Measurements from ENCODE around the gene ARHGAP31. TPM values are rescaled to one million over a fixed set of nuclear protein-coding genes. Genes with fewer than 3 reads are reported as not detected.

Gene ARHGAP31
- total RNA-seq, 1 donor from 2014 or later, result 25.4 TPM

DNA sequence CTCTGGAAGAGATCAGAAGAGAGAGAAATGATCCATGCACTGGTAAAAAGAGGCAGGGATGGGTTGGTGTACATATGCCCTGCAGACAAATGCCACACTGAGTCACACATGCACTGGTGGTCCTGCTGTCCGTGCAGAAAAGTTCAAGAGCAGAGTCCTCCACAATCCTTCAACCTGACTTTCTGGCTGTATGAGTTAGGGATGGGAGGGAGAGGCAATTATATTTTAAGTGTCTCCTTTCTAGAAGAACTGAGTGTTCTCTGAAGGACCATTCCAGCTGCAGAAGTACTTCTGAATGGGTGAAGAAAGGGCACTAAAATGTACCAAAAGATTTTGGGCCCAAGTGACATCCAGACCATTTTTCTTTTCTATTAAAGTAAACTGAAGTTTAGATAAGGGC, 142.8 kb downstream of the ARHGAP31 start:
- DNase-seq (ENCODE audit: low spot score), result no peak

DNA sequence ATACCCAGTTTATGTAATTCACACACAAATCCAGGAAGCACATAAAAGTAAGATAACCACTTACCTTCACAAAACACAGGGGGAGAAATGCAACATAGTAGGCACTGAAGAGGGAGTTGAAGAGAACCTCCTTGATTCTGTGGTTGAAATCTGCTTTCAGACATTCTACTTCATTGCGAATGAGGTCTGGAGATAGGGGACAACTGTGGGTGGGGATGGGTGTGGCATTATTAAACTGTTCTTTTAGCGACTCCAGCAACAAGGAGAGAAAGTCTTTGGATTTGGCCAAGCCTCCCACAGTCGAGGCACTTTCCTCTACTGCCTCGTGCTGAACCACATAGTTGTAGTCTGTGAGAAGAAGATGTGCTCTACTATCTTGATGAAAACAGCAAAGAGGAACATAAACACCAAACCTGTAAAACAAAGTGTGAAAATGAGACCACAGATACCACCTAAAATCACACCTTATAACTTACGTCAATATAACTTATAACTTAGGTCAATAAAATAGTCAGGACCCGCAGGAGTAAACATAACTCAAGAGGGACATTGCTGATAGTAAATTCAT, 143.6 kb downstream of the ARHGAP31 start:
- no peak for DNase-seq (ENCODE audit: low spot score)

DNA sequence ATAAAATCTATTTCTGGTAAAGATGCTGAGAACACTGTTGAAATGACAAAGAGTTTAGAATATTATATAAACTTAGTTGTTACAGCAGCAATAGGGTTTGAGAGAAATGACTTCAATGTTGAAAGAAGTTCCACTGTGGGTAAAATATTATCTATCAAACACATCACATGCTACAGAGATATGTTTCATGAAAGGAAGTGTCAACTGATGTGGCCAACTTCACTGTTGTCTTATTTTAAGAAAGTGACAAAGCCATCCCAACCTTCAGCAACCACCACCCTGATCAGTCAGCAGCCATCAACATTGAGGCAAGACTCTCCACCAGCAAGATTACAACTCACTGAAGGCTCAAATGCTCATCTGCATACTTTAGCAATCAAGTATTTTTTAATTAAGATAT, 149.0 kb downstream of the ARHGAP31 start:
- DNase-seq (ENCODE audit: low spot score), result no peak

DNA sequence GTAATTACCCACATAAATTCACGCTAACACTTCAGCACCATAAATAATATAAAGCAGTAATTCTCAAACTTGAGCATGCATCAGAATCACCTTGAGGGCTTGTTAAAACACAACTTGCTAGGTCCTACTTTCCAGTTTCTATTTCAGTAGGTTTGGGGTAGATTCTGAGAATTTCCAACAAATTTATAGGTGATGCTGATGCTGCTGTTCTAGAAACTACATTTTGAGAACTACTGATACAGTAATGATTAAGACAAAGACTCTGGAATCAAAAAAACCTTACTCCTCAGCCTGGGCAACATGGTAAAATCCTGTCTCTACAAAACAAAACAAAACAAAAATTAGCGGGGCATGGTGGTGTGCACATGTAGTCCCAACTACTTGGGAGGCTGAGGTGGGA, 150.4 kb downstream of the ARHGAP31 start:
- DNase-seq (ENCODE audit: low spot score), result no peak

DNA sequence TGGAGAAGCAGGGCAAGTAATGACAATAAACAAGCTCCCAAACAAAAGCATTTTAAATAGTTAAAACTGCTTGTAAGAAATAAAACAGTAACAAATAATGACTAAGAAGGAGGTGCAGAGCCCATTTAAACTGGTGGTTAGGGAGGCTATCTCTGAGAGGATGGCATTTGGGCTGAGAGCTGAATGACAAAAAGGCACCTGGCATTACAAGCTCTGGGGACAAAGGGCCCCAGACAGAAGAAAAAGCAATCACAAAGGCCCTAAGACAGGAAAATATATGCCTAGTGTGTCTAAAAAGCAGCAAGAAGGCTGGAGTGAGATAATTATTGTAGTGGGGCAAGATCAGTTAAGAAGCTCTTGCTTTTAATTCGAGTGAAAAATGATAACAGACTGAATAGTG, 159.6 kb downstream of the ARHGAP31 start:
- no peak for DNase-seq (ENCODE audit: low spot score)

DNA sequence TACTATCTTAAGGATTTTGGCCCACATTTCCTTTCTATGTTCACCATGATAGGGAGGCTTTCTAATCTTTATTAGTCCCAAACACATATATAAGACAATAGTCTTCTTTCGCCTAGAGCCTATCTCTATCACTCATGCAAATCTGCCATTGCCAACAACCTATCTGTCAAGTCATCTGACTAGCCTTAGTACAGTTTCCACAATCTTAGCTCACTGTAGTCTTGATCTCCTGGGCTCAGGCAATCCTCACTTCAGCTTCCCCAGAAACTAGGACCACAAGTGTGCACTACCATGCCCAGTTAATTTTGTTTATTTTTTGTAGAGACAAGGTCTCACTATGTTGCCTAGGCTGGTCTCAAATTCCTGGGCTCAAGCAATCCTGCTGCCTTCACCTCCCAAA, 162.3 kb downstream of the ARHGAP31 start:
- no peak for DNase-seq (ENCODE audit: low spot score)

DNA sequence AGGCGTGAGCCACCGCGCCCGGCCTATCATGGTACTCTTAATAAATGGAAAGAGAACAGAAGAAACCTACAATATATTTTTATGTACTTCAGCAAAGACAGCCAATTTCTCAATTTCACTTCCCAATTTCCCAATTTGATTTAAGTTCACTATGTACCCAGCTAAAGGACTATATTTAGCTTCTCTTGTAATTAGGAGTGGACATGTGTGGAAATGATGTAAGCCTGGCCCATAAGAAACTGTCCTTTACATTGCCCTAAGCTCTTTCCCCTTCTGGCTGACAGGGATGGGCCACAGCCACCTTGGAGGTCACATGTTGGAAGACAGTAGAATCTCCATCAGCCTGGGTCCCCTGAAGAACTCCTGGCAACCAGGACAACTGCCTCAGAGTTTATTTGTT, 163.1 kb downstream of the ARHGAP31 start:
- DNase-seq (ENCODE audit: low spot score), result no peak

DNA sequence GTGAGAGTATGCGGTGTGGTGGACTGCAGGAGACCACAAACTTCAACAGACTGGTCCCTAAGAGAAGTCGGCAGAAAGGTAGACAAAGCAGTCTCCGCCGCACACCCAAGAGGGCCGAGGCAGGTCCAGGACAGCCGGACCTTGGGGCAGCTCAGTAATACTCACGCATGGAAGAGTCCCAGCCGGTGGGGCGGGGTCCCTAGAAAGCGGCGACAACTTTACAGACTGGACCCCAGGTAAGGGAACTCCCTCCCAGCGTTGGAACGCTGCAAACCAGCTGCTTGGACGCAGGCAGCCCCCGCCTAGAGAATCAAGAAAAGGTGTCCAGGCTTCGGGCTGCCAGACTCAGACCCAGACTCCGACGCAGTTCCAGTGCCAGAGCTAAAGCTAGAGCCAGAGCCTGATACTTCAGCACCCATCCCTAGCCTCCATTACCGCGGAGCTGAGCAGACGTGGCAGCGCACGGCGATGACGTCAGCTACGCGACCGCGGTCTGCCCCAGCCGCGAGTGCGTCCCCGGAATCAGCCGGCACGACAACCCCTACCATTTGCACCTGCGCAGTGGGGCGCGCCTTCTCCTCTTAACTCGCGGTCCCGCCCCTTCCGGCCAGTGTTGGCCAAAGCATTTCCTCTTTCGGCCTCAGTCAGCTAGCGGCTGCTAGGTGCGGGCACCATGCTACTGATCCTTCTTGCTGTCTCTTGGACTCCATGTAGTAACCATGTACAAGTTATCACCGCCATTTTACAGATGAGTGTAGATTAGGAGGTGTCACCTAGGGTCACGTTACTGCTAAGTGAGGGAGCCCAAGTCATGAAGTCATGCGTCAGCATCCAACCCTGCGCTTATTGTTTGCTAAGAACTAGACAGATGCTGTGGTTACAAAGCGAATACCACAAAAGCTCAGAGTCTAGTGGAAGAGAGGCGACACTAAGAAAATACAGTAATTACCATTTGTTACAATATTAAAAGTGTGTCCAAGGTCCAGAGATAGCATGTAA, 169.3 kb downstream of the ARHGAP31 start, which contains the start of gene TMEM39A:
TSS of gene TMEM39A (minus strand) at position 445 of the 999 bp plus-strand sequence. CDS start 1,541 bp downstream, outside the sequence.
- peak; percentile 100 for DNase-seq (ENCODE audit: low spot score)

DNA sequence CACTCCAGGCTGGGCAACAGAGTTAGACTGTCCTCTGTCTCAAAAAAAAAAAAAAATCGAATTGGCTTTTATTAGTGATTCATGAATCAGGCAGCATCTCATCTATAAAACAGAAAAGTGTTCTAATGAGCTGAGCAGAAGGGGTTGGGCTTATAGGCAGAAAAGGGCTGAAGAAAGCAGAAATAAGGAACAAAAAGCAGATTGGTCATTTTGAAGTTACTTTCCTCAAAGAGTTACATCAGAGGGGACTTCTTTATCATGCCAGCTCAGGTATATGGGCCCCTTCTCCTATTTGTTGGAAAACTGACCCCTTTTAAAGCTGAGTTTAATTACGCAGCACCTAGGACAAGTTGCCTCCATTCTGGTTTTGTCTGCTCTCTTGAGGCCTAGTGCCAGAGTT, 173.9 kb downstream of the ARHGAP31 start:
- no peak for DNase-seq (ENCODE audit: low spot score)

DNA sequence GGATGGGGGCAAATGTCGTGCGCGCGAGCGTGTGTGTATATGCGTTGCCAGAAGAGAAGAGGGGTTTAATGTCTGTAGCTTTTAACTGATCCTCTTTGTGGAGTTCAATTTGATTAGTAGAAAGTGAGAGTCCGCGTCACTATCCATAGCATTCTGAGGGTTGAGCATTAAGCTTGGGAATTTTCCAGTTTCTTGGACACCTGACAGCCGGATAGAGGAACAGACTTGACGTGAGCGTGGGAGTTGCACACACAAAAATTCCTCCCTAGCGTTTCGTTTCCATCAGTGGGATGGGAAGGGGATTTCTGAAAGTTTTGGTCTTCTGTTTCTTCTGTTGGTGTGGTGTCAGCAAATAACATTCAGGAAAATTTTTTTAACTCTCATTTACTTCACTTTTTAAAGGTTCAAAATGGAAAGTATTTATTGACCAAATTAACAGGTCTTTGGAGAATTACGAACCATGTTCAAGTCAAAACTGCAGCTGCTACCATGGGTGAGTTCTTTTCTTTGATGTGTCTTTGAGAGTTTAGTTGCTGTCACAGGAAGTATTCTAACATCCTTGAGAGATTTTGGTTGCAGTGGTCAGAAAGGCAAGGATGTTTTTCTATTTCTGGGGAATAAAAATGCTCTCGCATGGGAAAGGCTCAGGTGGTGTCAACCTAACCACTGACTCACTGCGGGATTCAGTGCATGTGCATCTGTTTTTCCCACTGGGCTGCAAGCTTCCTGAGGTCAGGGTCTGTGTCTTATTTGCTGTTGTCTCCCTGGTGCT, 175.4 kb downstream of the ARHGAP31 start:
- DNase-seq (ENCODE audit: low spot score), result no peak

Other genes with a start within 250 kb of the ARHGAP31 start
- gene TEX55, start 148.2 kb upstream of the ARHGAP31 start, total RNA-seq, result not detected
- 110 TPM for gene UPK1B, start 120.8 kb upstream of the ARHGAP31 start, total RNA-seq
- 55.4 TPM for gene B4GALT4, start 53.5 kb upstream of the ARHGAP31 start, total RNA-seq
- gene TMEM39A, start 169.2 kb downstream of the ARHGAP31 start, total RNA-seq, result 37.0 TPM
- 34.7 TPM for gene POGLUT1, start 174.6 kb downstream of the ARHGAP31 start, total RNA-seq
- 93.8 TPM for gene TIMMDC1, start 204.2 kb downstream of the ARHGAP31 start, total RNA-seq